HL-60 (cell line): ENCODE measurements around the gene ATG4B.

Source experiments
- DNase-seq, 2 experiments: peaks; one replicate each; pipeline ENCODE4 v3.0.0-alpha.2; 2010 to 2020; ENCODE audit warnings: low read depth in 1 of 2, low spot score in 1 of 2
- H3K27ac ChIP-seq: fragments of 250-450 bp; sonication (Bioruptor Pico); replicated peaks from 2 replicates; pipeline ENCODE4 v1.5.1; 2020; ENCODE audit warnings: mild to moderate bottlenecking, moderate library complexity
- H3K27me3 ChIP-seq: fragments of 250-450 bp; sonication (Bioruptor Pico); 2 replicates; pipeline ENCODE4 v1.5.1; 2021; ENCODE audit warnings: mild to moderate bottlenecking, moderate library complexity; ENCODE audit not compliant: insufficient read depth, poor library complexity, severe bottlenecking
- H3K4me3 ChIP-seq: replicated peaks from 2 replicates; pipeline ENCODE4 v1.5.1; 2011; ENCODE audit warnings: mild to moderate bottlenecking, control low read depth, low read length; ENCODE audit not compliant: insufficient read depth
- CTCF ChIP-seq: IDR thresholded peaks from one replicate; pipeline ENCODE4 v1.5.1; 2011; ENCODE audit warnings: low read length, control low read depth, inconsistent platforms; ENCODE audit not compliant: insufficient read depth
- GABPA ChIP-seq: IDR thresholded peaks from 2 replicates; pipeline ENCODE4 v1.6.1; 2012; ENCODE audit warnings: low read depth
- POLR2AphosphoS5 ChIP-seq: IDR thresholded peaks from 2 replicates; pipeline ENCODE4 v1.6.1; 2012; ENCODE audit warnings: low read depth
- REST ChIP-seq: IDR thresholded peaks from 2 replicates; pipeline ENCODE4 v1.6.1; 2012; ENCODE audit warnings: low read depth; ENCODE audit not compliant: insufficient replicate concordance
- SPI1 ChIP-seq: IDR thresholded peaks from 2 replicates; pipeline ENCODE4 v1.6.1; 2012; ENCODE audit warnings: low read depth, mild to moderate bottlenecking, borderline replicate concordance

Gene ATG4B

GRCh38 chr2:241602720-241603119 lies 34.8 kb upstream of the ATG4B start:
- no peaks in the 10 kb centered on the region for H3K27me3 ChIP-seq
- no peak for DNase-seq
- no peak overlapping the region for H3K27ac ChIP-seq
- no peak for TF ChIP-seq POLR2AphosphoS5
- TF ChIP-seq GABPA: no peak
- no peak for TF ChIP-seq SPI1
- H3K4me3 ChIP-seq: no peak overlapping the region

- TF ChIP-seq CTCF (no peak), POLR2AphosphoS5 (no peak), GABPA (no peak), REST (no peak)
- no peaks in the 10 kb centered on the region for H3K27me3 ChIP-seq
- no peak for DNase-seq
- H3K4me3 ChIP-seq: no peak overlapping the region
- H3K27ac ChIP-seq: no peak overlapping the region
Observed at GRCh38 chr2:241603686-241604085, 33.8 kb upstream of the ATG4B start.

- H3K27ac ChIP-seq: no peak overlapping the region
- no peaks in the 10 kb centered on the region for H3K27me3 ChIP-seq
- DNase-seq: no peak
- no peak overlapping the region for H3K4me3 ChIP-seq
- TF ChIP-seq GABPA (no peak), CTCF (no peak), REST (no peak), POLR2AphosphoS5 (no peak), SPI1 (no peak)
Observed at GRCh38 chr2:241606186-241606585, 31.3 kb upstream of the ATG4B start.

GRCh38 chr2:241607162-241607885 lies 30.2 kb upstream of the ATG4B start:
- DNase-seq: no peak
- H3K27me3 ChIP-seq: no peaks in the 10 kb centered on the region
- no peak overlapping the region for H3K4me3 ChIP-seq
- no peak overlapping the region for H3K27ac ChIP-seq
- TF ChIP-seq CTCF (no peak), POLR2AphosphoS5 (no peak), SPI1 (no peak), REST (no peak), GABPA (no peak)
